ENCODE data around the gene PDZK1IP1.
"Not testable (repeated sequence)": the region's sequence is repeated elsewhere in the genome, so short reads cannot be mapped to it uniquely, and the experiment has no call there.

The PDZK1IP1 gene

GRCh38 chr1:47174656-47175020 is 15.2 kb downstream of the PDZK1IP1 start:
- TF ChIP-seq CTCF (IDR thresholded peaks at IDR 0.05; ENCODE audit: insufficient read depth, low read length, poor library complexity, severe bottlenecking), result no peak

DNA sequence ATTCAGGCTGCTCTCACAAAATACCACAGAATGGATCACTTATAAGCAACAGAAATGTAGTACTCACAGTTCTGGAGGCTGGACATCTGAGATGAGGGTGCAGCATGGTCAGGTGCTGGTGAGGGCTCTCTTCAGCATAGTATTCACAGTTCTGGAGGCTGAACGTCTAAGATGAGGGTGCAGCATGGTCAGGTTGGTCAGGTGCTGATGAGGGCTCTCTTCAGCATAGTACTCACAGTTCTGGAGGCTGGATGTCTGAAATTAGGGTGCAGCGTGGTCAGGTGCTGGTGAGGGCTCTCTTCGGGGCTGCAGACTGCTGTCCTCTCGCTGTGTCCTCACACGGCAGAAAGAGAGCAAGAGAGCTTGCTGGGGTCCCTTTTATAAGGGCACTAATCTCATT is 17.1 kb downstream of the PDZK1IP1 start:
- Histone ChIP-seq H3K36me3 (ENCODE audit: control insufficient read depth, insufficient read depth, low read length) (no peaks in the 10 kb centered on the region), H3K27me3 (replicated peaks; ENCODE audit: control insufficient read depth, insufficient read depth, low read length) (no peaks in the 10 kb centered on the region), H3K4me3 (replicated peaks; ENCODE audit: low read depth, low read length) (no peak overlapping the region)
- TF ChIP-seq CTCF (IDR thresholded peaks at IDR 0.05; ENCODE audit: insufficient read depth, low read length, poor library complexity, severe bottlenecking), result no peak
- DNase-seq (ENCODE audit: extremely low read depth, insufficient read length), result no peak

More at GRCh38 chr1:47174656-47175020, 15.2 kb downstream of the PDZK1IP1 start:
- H3K36me3 ChIP-seq (ENCODE audit: control insufficient read depth, insufficient read depth, low read length), result no peaks in the 10 kb centered on the region
- no peak overlapping the region for H3K4me3 ChIP-seq (replicated peaks; ENCODE audit: low read depth, low read length)
- no peak for DNase-seq (ENCODE audit: extremely low read depth, insufficient read length)
- no peaks in the 10 kb centered on the region for H3K27me3 ChIP-seq (replicated peaks; ENCODE audit: control insufficient read depth, insufficient read depth, low read length)

DNA sequence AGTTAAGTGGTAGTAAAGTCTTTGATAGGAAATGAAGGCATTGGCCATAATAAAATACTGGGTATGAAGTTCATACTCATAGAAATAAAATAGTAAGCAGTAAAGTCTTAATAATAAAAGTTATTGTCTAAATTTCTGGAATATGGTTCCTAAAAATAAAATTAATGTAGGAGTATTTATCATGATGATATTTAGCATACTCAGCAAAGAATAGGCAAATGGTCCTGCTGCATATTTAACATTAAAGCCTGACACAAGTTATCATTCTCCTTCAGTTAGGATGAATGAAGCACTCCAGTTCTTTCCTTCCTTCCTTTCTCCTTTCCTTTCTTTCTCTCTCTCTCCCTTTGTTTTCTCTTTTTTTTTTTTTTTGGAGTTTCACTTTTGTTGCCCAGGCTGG is 25.3 kb downstream of the PDZK1IP1 start:
- Histone ChIP-seq H3K36me3 (ENCODE audit: control insufficient read depth, insufficient read depth, low read length) (no peaks in the 10 kb centered on the region), H3K27me3 (replicated peaks; ENCODE audit: control insufficient read depth, insufficient read depth, low read length) (no peaks in the 10 kb centered on the region), H3K4me3 (replicated peaks; ENCODE audit: low read depth, low read length) (no peak overlapping the region)
- no peak for DNase-seq (ENCODE audit: extremely low read depth, insufficient read length)
- TF ChIP-seq CTCF (IDR thresholded peaks at IDR 0.05; ENCODE audit: insufficient read depth, low read length, poor library complexity, severe bottlenecking), result no peak

- DNase-seq (ENCODE audit: extremely low read depth, insufficient read length), result no peak
- Histone ChIP-seq H3K36me3 (ENCODE audit: control insufficient read depth, insufficient read depth, low read length) (no peaks in the 10 kb centered on the region), H3K27me3 (replicated peaks; ENCODE audit: control insufficient read depth, insufficient read depth, low read length) (no peaks in the 10 kb centered on the region), H3K4me3 (replicated peaks; ENCODE audit: low read depth, low read length) (no peak overlapping the region)
- TF ChIP-seq CTCF (IDR thresholded peaks at IDR 0.05; ENCODE audit: insufficient read depth, low read length, poor library complexity, severe bottlenecking), result no peak
These were observed 28.4 kb downstream of the PDZK1IP1 start for GRCh38 chr1:47161298-47162040.

DNA sequence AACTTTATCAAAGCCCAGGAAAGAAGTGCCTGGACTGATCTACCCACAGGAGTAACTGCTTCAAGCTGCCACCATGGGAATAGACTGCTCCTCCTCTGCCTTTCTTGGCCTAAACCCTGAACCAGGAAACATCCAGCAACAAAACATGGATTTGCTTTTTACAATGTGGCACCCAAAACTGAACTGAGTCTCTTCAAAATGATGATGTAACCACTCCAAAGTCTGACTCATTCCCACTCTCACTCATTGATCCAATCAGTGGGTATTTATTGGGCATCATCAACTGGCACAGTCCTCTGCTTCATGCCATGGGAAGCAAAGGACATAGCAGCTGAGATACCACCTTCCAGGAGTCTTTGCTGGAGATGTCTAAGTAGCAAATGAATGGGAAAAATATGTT is 29.1 kb downstream of the PDZK1IP1 start:
- H3K27me3 ChIP-seq (replicated peaks; ENCODE audit: control insufficient read depth, insufficient read depth, low read length), result no peaks in the 10 kb centered on the region
- no peak for TF ChIP-seq CTCF (IDR thresholded peaks at IDR 0.05; ENCODE audit: insufficient read depth, low read length, poor library complexity, severe bottlenecking)
- H3K4me3 ChIP-seq (replicated peaks; ENCODE audit: low read depth, low read length), result no peak overlapping the region
- no peaks in the 10 kb centered on the region for H3K36me3 ChIP-seq (ENCODE audit: control insufficient read depth, insufficient read depth, low read length)
- DNase-seq (ENCODE audit: extremely low read depth, insufficient read length), result no peak

DNA sequence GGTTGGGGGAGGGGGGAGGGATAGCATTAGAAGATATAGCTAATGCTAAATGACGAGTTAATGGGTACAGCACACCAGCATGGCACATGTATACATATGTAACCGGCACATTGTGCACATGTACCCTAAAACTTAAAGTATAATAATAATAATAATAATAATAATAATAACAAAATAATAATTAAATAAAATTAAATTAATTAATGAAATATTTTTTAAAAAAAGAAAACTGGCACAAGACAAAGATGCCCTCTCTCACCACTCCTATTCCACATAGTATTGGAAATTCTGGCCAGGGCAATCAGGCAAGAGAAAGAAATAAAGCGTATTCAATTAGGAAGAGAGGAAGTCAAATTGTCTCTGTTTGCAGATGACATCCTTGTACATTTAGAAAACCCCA is 31.9 kb downstream of the PDZK1IP1 start:
- not testable (repeated sequence) for H3K4me3 ChIP-seq (replicated peaks; ENCODE audit: low read depth, low read length); DNase-seq (ENCODE audit: extremely low read depth, insufficient read length); H3K27me3 ChIP-seq (replicated peaks; ENCODE audit: control insufficient read depth, insufficient read depth, low read length); H3K36me3 ChIP-seq (ENCODE audit: control insufficient read depth, insufficient read depth, low read length)

GRCh38 chr1:47156457-47156856 is 33.4 kb downstream of the PDZK1IP1 start:
- not testable (repeated sequence) for H3K27me3 ChIP-seq (replicated peaks; ENCODE audit: control insufficient read depth, insufficient read depth, low read length); H3K4me3 ChIP-seq (replicated peaks; ENCODE audit: low read depth, low read length); H3K36me3 ChIP-seq (ENCODE audit: control insufficient read depth, insufficient read depth, low read length); DNase-seq (ENCODE audit: extremely low read depth, insufficient read length)

GRCh38 chr1:47149162-47149561 is 40.7 kb downstream of the PDZK1IP1 start:
- H3K4me3 ChIP-seq (replicated peaks; ENCODE audit: low read depth, low read length); DNase-seq (ENCODE audit: extremely low read depth, insufficient read length); H3K36me3 ChIP-seq (ENCODE audit: control insufficient read depth, insufficient read depth, low read length); H3K27me3 ChIP-seq (replicated peaks; ENCODE audit: control insufficient read depth, insufficient read depth, low read length): not testable (repeated sequence)
